SU-DHL-6 (cell line): Measurements from ENCODE around the gene ALK.

Experiments
- H2AFZ ChIP-seq: fragments of 200-600 bp; sonication (generic); 2 replicates; pipeline ENCODE4 v1.6.1; 2014; ENCODE audit warnings: low read depth, mild to moderate bottlenecking, moderate library complexity, mixed read lengths, antibody characterized with exemption, low read length; ENCODE audit not compliant: severe bottlenecking
- H3F3A ChIP-seq: fragments of 200-600 bp; shearing (Covaris generic); 2 replicates; pipeline ENCODE4 v1.6.0; 2016; ENCODE audit warnings: antibody characterized with exemption, mild to moderate bottlenecking; ENCODE audit not compliant: insufficient read depth
- H3K27ac ChIP-seq: fragments of 200-600 bp; sonication (generic); 2 replicates; pipeline ENCODE4 v1.5.1; 2016; ENCODE audit warnings: low read depth, mild to moderate bottlenecking, low read length, moderate library complexity, mixed read lengths
- H3K27me3 ChIP-seq: fragments of 200-600 bp; sonication (generic), shearing (Covaris generic); 2 replicates; pipeline ENCODE4 v1.6.0; 2014; ENCODE audit warnings: mild to moderate bottlenecking, low read length
- H3K36me3 ChIP-seq: fragments of 200-600 bp; sonication (generic); 2 replicates; pipeline ENCODE4 v1.6.1; 2014; ENCODE audit warnings: mild to moderate bottlenecking, low read length, mixed read lengths
- H3K4me2 ChIP-seq: fragments of 300-600, 200-600 bp; shearing (Covaris generic), sonication (generic); 2 replicates; pipeline ENCODE4 v1.6.0; 2014; ENCODE audit warnings: low read length, low read depth, mild to moderate bottlenecking; ENCODE audit not compliant: poor library complexity, severe bottlenecking
- H3K4me3 ChIP-seq: fragments of 200-600 bp; sonication (generic); 2 replicates; pipeline ENCODE4 v1.5.1; 2014; ENCODE audit warnings: antibody characterized with exemption, low read length, mild to moderate bottlenecking, mixed read lengths; ENCODE audit not compliant: insufficient read depth, poor library complexity, severe bottlenecking
- H3K79me2 ChIP-seq: fragments of 200-600 bp; sonication (generic); 2 replicates; pipeline ENCODE4 v1.6.1; 2014; ENCODE audit warnings: mild to moderate bottlenecking, low read length, moderate library complexity; ENCODE audit not compliant: insufficient read depth
- H3K9ac ChIP-seq: fragments of 200-600 bp; sonication (generic); 2 replicates; pipeline ENCODE4 v1.7.0; 2014; ENCODE audit warnings: mild to moderate bottlenecking, low read length
- H3K9me2 ChIP-seq: fragments of 200-600 bp; sonication (generic); replicated peaks from 2 replicates; pipeline ENCODE4 v1.6.1; 2014; ENCODE audit warnings: low read length; ENCODE audit not compliant: insufficient read depth
- H3K9me3 ChIP-seq: fragments of 200-600 bp; sonication (generic); 2 replicates; pipeline ENCODE4 v1.6.1; 2014; ENCODE audit warnings: low read length, mixed read lengths; ENCODE audit not compliant: insufficient read depth
- H4K20me1 ChIP-seq: fragments of 200-600 bp; sonication (generic); 2 replicates; pipeline ENCODE4 v1.6.1; 2014; ENCODE audit warnings: low read depth, mild to moderate bottlenecking, antibody characterized with exemption, low read length, moderate library complexity, mixed read lengths
- CTCF ChIP-seq: fragments of 200-600 bp; sonication (generic); IDR thresholded peaks from one replicate; pipeline ENCODE4 v1.5.1; 2017; ENCODE audit warnings: antibody characterized with exemption, mild to moderate bottlenecking, low read length, moderate library complexity; ENCODE audit not compliant: insufficient read depth, poor library complexity, severe bottlenecking
- EZH2phosphoT487 ChIP-seq: fragments of 200-600 bp; sonication (generic), shearing (Covaris generic); conservative IDR thresholded peaks from 2 replicates; pipeline ENCODE4 v1.6.1; 2018; ENCODE audit warnings: mild to moderate bottlenecking, antibody characterized with exemption, low read length, moderate library complexity, mixed read lengths

ALK gene

GRCh38 chr2:29160184-29160583, 761.2 kb downstream of the ALK start:
- no peaks in the 10 kb centered on the region for H3K27me3 ChIP-seq
- H3K4me3 ChIP-seq = no peak overlapping the region
- no peak overlapping the region for H3K27ac ChIP-seq
- no peaks in the 10 kb centered on the region for H3K9me3 ChIP-seq
- no peaks in the 10 kb centered on the region for H3K79me2 ChIP-seq
- TF ChIP-seq CTCF (no peak), EZH2phosphoT487 (no peak)
- no peak overlapping the region for H3K4me2 ChIP-seq
- H3K9ac ChIP-seq = no peak overlapping the region
- no peaks in the 10 kb centered on the region for H3K9me2 ChIP-seq
- H2AFZ ChIP-seq = no peak overlapping the region
- no peaks in the 10 kb centered on the region for H3K36me3 ChIP-seq
- H4K20me1 ChIP-seq = no peaks in the 10 kb centered on the region
- no peaks in the 10 kb centered on the region for H3F3A ChIP-seq

GRCh38 chr2:29159125-29159524, 762.3 kb downstream of the ALK start:
- H3K36me3 ChIP-seq = no peaks in the 10 kb centered on the region
- no peak for TF ChIP-seq CTCF
- no peak for TF ChIP-seq EZH2phosphoT487

GRCh38 chr2:29157131-29157530, 764.3 kb downstream of the ALK start:
- H2AFZ ChIP-seq = no peak overlapping the region

More at GRCh38 chr2:29159125-29159524, 762.3 kb downstream of the ALK start:
- no peaks in the 10 kb centered on the region for H4K20me1 ChIP-seq
- no peak overlapping the region for H3K9ac ChIP-seq
- no peaks in the 10 kb centered on the region for H3K79me2 ChIP-seq
- no peaks in the 10 kb centered on the region for H3K9me3 ChIP-seq
- no peak overlapping the region for H3K27ac ChIP-seq
- no peaks in the 10 kb centered on the region for H3F3A ChIP-seq
- H3K9me2 ChIP-seq = no peaks in the 10 kb centered on the region
- no peaks in the 10 kb centered on the region for H3K27me3 ChIP-seq
- no peak overlapping the region for H3K4me3 ChIP-seq
- H3K4me2 ChIP-seq = no peak overlapping the region
- H2AFZ ChIP-seq = no peak overlapping the region

More at GRCh38 chr2:29157131-29157530, 764.3 kb downstream of the ALK start:
- no peaks in the 10 kb centered on the region for H3K36me3 ChIP-seq
- no peak overlapping the region for H3K9ac ChIP-seq
- no peak overlapping the region for H3K4me2 ChIP-seq
- H4K20me1 ChIP-seq = no peaks in the 10 kb centered on the region
- H3K27ac ChIP-seq = no peak overlapping the region
- no peaks in the 10 kb centered on the region for H3F3A ChIP-seq
- no peaks in the 10 kb centered on the region for H3K27me3 ChIP-seq
- no peak for TF ChIP-seq CTCF
- TF ChIP-seq EZH2phosphoT487 = no peak
- H3K79me2 ChIP-seq = no peaks in the 10 kb centered on the region
- H3K4me3 ChIP-seq = no peak overlapping the region
- H3K9me3 ChIP-seq = no peaks in the 10 kb centered on the region
- H3K9me2 ChIP-seq = no peaks in the 10 kb centered on the region
